Measurements from ENCODE around the gene RPA3.
A peak's percentile ranks its signal among the peaks of the same experiment; 100 is the strongest.

RPA3 gene

GRCh38 chr7:7699970-7700369 lies 18.4 kb downstream of the RPA3 start:
- Histone ChIP-seq H3K79me2 (peaks cover 14% of the 10 kb centered on the region), H3K4me3 (ENCODE audit: low read depth, low read length) (no peak overlapping the region), H3K36me3 (ENCODE audit: control insufficient read depth, insufficient read depth, low read length) (no peaks in the 10 kb centered on the region), H3K4me1 (peaks cover 22% of the 10 kb centered on the region), H3K27me3 (ENCODE audit: control insufficient read depth, insufficient read depth, low read length) (no peaks in the 10 kb centered on the region), H3K27ac (no peak overlapping the region), H2AFZ (no peak overlapping the region), H3K9ac (no peak overlapping the region), H3K9me3 (ENCODE audit: control insufficient read depth, low read length) (no peaks in the 10 kb centered on the region), H3K4me2 (ENCODE audit: low read length) (peak overlapping the region; percentile 6)
- no peak for TF ChIP-seq CTCF (IDR thresholded peaks at IDR 0.05)

GRCh38 chr7:7699380-7699779 lies 19.0 kb downstream of the RPA3 start:
- Histone ChIP-seq H3K4me1 (peaks cover 22% of the 10 kb centered on the region), H3K4me2 (ENCODE audit: low read length) (peak overlapping the region; percentile 6), H3K9me3 (ENCODE audit: control insufficient read depth, low read length) (no peaks in the 10 kb centered on the region), H3K27me3 (ENCODE audit: control insufficient read depth, insufficient read depth, low read length) (no peaks in the 10 kb centered on the region), H3K4me3 (ENCODE audit: low read depth, low read length) (no peak overlapping the region), H2AFZ (no peak overlapping the region), H3K9ac (no peak overlapping the region), H3K27ac (no peak overlapping the region), H3K79me2 (peaks cover 17% of the 10 kb centered on the region), H3K36me3 (ENCODE audit: control insufficient read depth, insufficient read depth, low read length) (no peaks in the 10 kb centered on the region)
- no peak for TF ChIP-seq CTCF (IDR thresholded peaks at IDR 0.05)

DNA sequence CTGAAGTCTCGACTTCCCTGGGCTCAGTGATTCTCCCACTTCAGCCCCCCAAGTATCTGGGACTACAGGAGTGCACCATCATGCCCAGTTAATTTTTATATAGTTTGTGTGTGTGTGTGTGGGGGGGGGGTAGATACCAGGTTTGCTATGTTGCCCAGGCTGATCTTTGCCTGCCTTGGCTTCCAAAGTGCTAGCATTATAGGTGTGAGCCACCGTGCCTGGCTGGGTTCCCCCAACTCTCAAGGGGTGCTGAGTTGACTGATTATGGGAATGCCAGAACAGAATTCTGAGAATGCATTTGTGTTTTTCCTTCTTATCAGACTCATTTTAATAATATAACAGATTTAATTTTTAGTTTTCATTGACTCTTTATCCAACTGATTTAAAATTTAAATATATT lies 19.5 kb downstream of the RPA3 start:
- peaks cover 22% of the 10 kb centered on the region for H3K4me1 ChIP-seq
- no peak overlapping the region for H3K9ac ChIP-seq
- H3K36me3 ChIP-seq (ENCODE audit: control insufficient read depth, insufficient read depth, low read length): no peaks in the 10 kb centered on the region
- no peaks in the 10 kb centered on the region for H3K27me3 ChIP-seq (ENCODE audit: control insufficient read depth, insufficient read depth, low read length)
- H3K79me2 ChIP-seq: peaks cover 18% of the 10 kb centered on the region
- H3K27ac ChIP-seq: no peak overlapping the region
- no peak overlapping the region for H3K4me3 ChIP-seq (ENCODE audit: low read depth, low read length)
- peak overlapping the region; percentile 46 for H3K4me2 ChIP-seq (ENCODE audit: low read length)
- no peak overlapping the region for H2AFZ ChIP-seq
- H3K9me3 ChIP-seq (ENCODE audit: control insufficient read depth, low read length): no peaks in the 10 kb centered on the region
- TF ChIP-seq CTCF (IDR thresholded peaks at IDR 0.05): no peak

GRCh38 chr7:7696458-7697119 lies 21.8 kb downstream of the RPA3 start:
- peak overlapping the region; percentile 34 for H2AFZ ChIP-seq
- no peaks in the 10 kb centered on the region for H3K36me3 ChIP-seq (ENCODE audit: control insufficient read depth, insufficient read depth, low read length)
- H3K27me3 ChIP-seq (ENCODE audit: control insufficient read depth, insufficient read depth, low read length): no peaks in the 10 kb centered on the region
- peak overlapping the region; percentile 58 for H3K27ac ChIP-seq
- peak overlapping the region; percentile 58 for H3K4me2 ChIP-seq (ENCODE audit: low read length)
- no peak for TF ChIP-seq CTCF (IDR thresholded peaks at IDR 0.05)
- H3K9me3 ChIP-seq (ENCODE audit: control insufficient read depth, low read length): no peaks in the 10 kb centered on the region
- peaks cover 14% of the 10 kb centered on the region for H3K79me2 ChIP-seq
- no peak overlapping the region for H3K4me3 ChIP-seq (ENCODE audit: low read depth, low read length)
- H3K4me1 ChIP-seq: peaks cover 20% of the 10 kb centered on the region
- no peak overlapping the region for H3K9ac ChIP-seq

Data from parathyroid adenoma (tissue), 2 donors.